HepG2 (cell line): ENCODE results near the gene COL2A1. TPM values are rescaled to one million over a fixed set of nuclear protein-coding genes. Genes with fewer than 3 reads are reported as not detected.

ENCODE experiments used
- RFX3 ChIP-seq: IDR thresholded peaks from 2 replicates; pipeline ENCODE4 v1.6.1; 2016; ENCODE audit warnings: missing biosample characterization, missing genetic modification reagents
- SRSF9 ChIP-seq: fragments of 200-400 bp; formaldehyde crosslinking; IDR thresholded peaks from 2 replicates; pipeline ENCODE4 v1.6.1; 2018; ENCODE audit warnings: borderline replicate concordance, mild to moderate bottlenecking, low read depth, low read length; ENCODE audit not compliant: insufficient read depth, poor library complexity, severe bottlenecking
- ZBTB42 ChIP-seq: sonication (generic); formaldehyde crosslinking; IDR thresholded peaks from 2 replicates; pipeline ENCODE4 v1.5.0; 2020; ENCODE audit warnings: mild to moderate bottlenecking, missing genetic modification reagents
- ZNF142 ChIP-seq: sonication (generic); formaldehyde crosslinking; IDR thresholded peaks from 2 replicates; pipeline ENCODE4 v1.4.0; 2020; ENCODE audit warnings: missing genetic modification reagents
- ZNF34 ChIP-seq: sonication (generic); formaldehyde crosslinking; IDR thresholded peaks from 2 replicates; pipeline ENCODE4 v1.4.0; 2020; ENCODE audit warnings: mild to moderate bottlenecking, missing genetic modification reagents, borderline replicate concordance
- ZSCAN29 ChIP-seq: sonication (generic); formaldehyde crosslinking; conservative IDR thresholded peaks from 2 replicates; pipeline ENCODE4 v1.4.0; 2020; ENCODE audit warnings: mild to moderate bottlenecking, missing genetic modification reagents
- polyA plus RNA-seq, 8 experiments: library from polyadenylated mRNA; depleted of rRNA in 3 of 8; stranded (reverse) in 7 of 8; unstranded in 1 of 8; fragments of >200 nt; fragmentation: Illumina TruSeq in 4 of 8; extraction: Trizol in 4 of 8; gene quantifications; 2 replicates each; pipeline versions ENCODE4 v1.2.1 to v1.2.3, GENCODE V29; 2011 to 2016; ENCODE audit warnings: low read depth in 4 of 8, missing spikeins in 1 of 8, mixed read lengths in 1 of 8; ENCODE audit not compliant: insufficient read depth in 1 of 8
- total RNA-seq, 5 experiments: library from RNA; depleted of rRNA; stranded (reverse); fragments of >200 nt; fragmentation: Illumina TruSeq; extraction: Trizol; gene quantifications; 2 replicates each; pipeline ENCODE4 v1.2.3, GENCODE V29; 2016; ENCODE audit warnings: low read depth in 1 of 5
- TF ChIP-seq, protein P1 (sequence below): sonication (generic); formaldehyde crosslinking; IDR thresholded peaks from 2 replicates; pipeline ENCODE4; 2020; ENCODE audit warnings: missing genetic modification reagents, mild to moderate bottlenecking, borderline replicate concordance
- TF ChIP-seq, protein P2 (sequence below): IDR thresholded peaks from 2 replicates; pipeline ENCODE4 v1.6.1; 2016; ENCODE audit warnings: mild to moderate bottlenecking

COL2A1 gene
- total and polyA plus RNA-seq, 2 of the 13 experiments (the other 11 are each of a cell fraction or from before 2014, with no cell fraction given) = 7.4 to 38.3 TPM

- TF ChIP-seq, protein P1, sequence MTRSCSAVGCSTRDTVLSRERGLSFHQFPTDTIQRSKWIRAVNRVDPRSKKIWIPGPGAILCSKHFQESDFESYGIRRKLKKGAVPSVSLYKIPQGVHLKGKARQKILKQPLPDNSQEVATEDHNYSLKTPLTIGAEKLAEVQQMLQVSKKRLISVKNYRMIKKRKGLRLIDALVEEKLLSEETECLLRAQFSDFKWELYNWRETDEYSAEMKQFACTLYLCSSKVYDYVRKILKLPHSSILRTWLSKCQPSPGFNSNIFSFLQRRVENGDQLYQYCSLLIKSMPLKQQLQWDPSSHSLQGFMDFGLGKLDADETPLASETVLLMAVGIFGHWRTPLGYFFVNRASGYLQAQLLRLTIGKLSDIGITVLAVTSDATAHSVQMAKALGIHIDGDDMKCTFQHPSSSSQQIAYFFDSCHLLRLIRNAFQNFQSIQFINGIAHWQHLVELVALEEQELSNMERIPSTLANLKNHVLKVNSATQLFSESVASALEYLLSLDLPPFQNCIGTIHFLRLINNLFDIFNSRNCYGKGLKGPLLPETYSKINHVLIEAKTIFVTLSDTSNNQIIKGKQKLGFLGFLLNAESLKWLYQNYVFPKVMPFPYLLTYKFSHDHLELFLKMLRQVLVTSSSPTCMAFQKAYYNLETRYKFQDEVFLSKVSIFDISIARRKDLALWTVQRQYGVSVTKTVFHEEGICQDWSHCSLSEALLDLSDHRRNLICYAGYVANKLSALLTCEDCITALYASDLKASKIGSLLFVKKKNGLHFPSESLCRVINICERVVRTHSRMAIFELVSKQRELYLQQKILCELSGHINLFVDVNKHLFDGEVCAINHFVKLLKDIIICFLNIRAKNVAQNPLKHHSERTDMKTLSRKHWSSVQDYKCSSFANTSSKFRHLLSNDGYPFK (CRISPR knock-in tag) = no peak
- TF ChIP-seq, protein P2, sequence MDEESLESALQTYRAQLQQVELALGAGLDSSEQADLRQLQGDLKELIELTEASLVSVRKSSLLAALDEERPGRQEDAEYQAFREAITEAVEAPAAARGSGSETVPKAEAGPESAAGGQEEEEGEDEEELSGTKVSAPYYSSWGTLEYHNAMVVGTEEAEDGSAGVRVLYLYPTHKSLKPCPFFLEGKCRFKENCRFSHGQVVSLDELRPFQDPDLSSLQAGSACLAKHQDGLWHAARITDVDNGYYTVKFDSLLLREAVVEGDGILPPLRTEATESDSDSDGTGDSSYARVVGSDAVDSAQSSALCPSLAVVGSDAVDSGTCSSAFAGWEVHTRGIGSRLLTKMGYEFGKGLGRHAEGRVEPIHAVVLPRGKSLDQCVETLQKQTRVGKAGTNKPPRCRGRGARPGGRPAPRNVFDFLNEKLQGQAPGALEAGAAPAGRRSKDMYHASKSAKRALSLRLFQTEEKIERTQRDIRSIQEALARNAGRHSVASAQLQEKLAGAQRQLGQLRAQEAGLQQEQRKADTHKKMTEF = no peak
- TF ChIP-seq ZNF34 (CRISPR knock-in tag) (no peak), ZBTB42 (CRISPR knock-in tag) (no peak), RFX3 (no peak), ZNF142 (CRISPR knock-in tag) (no peak), ZSCAN29 (CRISPR knock-in tag) (no peak), SRSF9 (no peak)
These were observed 17.9 kb upstream of the COL2A1 start (continued) for GRCh38 chr12:48022180-48022521.
